Panc1 (cell line): ENCODE measurements around the gene ADAMTS2.

Experiments used
- POLR2AphosphoS5 ChIP-seq: IDR thresholded peaks from 2 replicates; pipeline ENCODE4 v1.6.1; 2012; ENCODE audit warnings: mild to moderate bottlenecking, low read depth, low read length, moderate library complexity
- TF ChIP-seq, protein P1 (sequence below), 2 experiments: IDR thresholded peaks; 2 replicates each; pipeline ENCODE4 v1.6.1; 2011 to 2012; ENCODE audit warnings: low read depth in 2 of 2, control low read depth in 1 of 2, low read length in 1 of 2, mild to moderate bottlenecking in 1 of 2, moderate library complexity in 1 of 2; ENCODE audit not compliant: insufficient read depth in 1 of 2
- TF ChIP-seq, protein P2 (sequence below): fragments of 450-650 bp; IDR thresholded peaks from 2 replicates; pipeline ENCODE4 v1.5.1; 2017; ENCODE audit warnings: mild to moderate bottlenecking

DNA sequence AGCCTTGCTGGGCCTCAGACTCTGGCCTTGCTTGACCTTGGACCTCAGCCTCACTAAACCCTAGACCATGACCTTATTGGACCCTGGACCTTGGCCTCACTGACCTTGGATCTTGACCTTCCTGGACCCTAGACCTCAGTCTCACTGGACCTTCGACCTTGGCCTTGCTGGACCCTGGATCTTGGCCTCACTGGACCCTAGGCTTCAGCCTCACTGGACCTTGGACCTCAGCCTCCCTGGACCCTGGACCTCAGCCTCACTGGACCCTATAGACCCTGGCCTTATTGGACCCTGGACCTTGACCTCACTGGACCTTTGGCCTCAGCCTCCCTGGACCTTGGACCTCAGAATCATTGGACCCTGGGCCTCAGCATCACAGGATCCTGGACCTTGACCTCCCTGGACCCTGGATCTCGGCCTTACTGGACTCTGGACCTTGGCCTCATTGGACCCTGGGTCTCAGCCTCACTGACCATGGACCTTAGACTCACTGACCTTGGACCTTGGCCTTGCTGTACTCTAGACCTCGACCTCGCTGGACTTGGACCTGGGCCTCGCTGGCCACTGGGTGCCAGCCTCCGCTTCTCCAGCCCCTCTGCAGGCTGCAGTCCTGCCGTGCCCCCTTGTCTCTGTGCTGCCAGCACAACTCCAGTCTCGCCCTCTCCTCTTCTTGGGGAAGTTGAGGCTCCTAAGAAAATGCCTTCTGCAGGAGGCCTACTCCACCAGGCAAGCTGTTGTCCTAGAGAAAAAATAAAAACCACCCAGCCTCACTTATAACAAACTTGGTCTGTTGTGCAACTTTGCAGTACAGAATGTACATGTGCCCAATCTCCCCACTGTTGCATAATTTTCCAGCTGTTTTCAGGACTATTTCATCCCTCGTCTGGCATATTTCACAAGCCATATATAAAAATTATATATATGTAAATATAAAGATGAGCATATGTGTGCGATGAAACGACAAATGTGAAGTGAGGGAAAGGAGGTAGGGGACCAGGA is 11.0 kb upstream of the ADAMTS2 start:
- TF ChIP-seq, protein P1, sequence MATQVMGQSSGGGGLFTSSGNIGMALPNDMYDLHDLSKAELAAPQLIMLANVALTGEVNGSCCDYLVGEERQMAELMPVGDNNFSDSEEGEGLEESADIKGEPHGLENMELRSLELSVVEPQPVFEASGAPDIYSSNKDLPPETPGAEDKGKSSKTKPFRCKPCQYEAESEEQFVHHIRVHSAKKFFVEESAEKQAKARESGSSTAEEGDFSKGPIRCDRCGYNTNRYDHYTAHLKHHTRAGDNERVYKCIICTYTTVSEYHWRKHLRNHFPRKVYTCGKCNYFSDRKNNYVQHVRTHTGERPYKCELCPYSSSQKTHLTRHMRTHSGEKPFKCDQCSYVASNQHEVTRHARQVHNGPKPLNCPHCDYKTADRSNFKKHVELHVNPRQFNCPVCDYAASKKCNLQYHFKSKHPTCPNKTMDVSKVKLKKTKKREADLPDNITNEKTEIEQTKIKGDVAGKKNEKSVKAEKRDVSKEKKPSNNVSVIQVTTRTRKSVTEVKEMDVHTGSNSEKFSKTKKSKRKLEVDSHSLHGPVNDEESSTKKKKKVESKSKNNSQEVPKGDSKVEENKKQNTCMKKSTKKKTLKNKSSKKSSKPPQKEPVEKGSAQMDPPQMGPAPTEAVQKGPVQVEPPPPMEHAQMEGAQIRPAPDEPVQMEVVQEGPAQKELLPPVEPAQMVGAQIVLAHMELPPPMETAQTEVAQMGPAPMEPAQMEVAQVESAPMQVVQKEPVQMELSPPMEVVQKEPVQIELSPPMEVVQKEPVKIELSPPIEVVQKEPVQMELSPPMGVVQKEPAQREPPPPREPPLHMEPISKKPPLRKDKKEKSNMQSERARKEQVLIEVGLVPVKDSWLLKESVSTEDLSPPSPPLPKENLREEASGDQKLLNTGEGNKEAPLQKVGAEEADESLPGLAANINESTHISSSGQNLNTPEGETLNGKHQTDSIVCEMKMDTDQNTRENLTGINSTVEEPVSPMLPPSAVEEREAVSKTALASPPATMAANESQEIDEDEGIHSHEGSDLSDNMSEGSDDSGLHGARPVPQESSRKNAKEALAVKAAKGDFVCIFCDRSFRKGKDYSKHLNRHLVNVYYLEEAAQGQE (IDR thresholded peaks at IDR 0.05; ENCODE audit: insufficient read depth in 1 of 2, low read depth in 2 of 2, low read length in 1 of 2) = no peak
- TF ChIP-seq, protein P2, sequence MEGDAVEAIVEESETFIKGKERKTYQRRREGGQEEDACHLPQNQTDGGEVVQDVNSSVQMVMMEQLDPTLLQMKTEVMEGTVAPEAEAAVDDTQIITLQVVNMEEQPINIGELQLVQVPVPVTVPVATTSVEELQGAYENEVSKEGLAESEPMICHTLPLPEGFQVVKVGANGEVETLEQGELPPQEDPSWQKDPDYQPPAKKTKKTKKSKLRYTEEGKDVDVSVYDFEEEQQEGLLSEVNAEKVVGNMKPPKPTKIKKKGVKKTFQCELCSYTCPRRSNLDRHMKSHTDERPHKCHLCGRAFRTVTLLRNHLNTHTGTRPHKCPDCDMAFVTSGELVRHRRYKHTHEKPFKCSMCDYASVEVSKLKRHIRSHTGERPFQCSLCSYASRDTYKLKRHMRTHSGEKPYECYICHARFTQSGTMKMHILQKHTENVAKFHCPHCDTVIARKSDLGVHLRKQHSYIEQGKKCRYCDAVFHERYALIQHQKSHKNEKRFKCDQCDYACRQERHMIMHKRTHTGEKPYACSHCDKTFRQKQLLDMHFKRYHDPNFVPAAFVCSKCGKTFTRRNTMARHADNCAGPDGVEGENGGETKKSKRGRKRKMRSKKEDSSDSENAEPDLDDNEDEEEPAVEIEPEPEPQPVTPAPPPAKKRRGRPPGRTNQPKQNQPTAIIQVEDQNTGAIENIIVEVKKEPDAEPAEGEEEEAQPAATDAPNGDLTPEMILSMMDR = no peak
- TF ChIP-seq POLR2AphosphoS5 = no peak
